HG03045 (cell line): Measurements from ENCODE around the gene UBE2F.

ENCODE experiments used
- ATAC-seq: cut with Tn5 transposase; IDR thresholded peaks from one replicate; pipeline ENCODE4 v1.9.1; 2021; ENCODE audit warnings: mild to moderate bottlenecking, moderate library complexity; ENCODE audit not compliant: unreplicated experiment

UBE2F gene

GRCh38 chr2:238069021-238069709 is 102.4 kb downstream of the UBE2F start:
- no peak for ATAC-seq

GRCh38 chr2:238069877-238070276 is 103.1 kb downstream of the UBE2F start:
- no peak for ATAC-seq

- ATAC-seq = no peak
These were observed 108.6 kb downstream of the UBE2F start for GRCh38 chr2:238075397-238075796.

- ATAC-seq = no peak
These were observed 110.5 kb downstream of the UBE2F start for GRCh38 chr2:238077292-238077691.

- ATAC-seq = no peak
These were observed 113.1 kb downstream of the UBE2F start for GRCh38 chr2:238079874-238080327.

- ATAC-seq = no peak
These were observed 113.7 kb downstream of the UBE2F start for GRCh38 chr2:238080518-238080917.

- no peak for ATAC-seq
These were observed 114.3 kb downstream of the UBE2F start for GRCh38 chr2:238081150-238081549.

GRCh38 chr2:238081561-238081960 is 114.7 kb downstream of the UBE2F start:
- no peak for ATAC-seq

GRCh38 chr2:238082151-238082550 is 115.3 kb downstream of the UBE2F start:
- ATAC-seq = no peak

GRCh38 chr2:238082827-238083226 is 116.0 kb downstream of the UBE2F start:
- no peak for ATAC-seq

GRCh38 chr2:238083919-238084318 is 117.1 kb downstream of the UBE2F start:
- no peak for ATAC-seq

- ATAC-seq = no peak
These were observed 117.9 kb downstream of the UBE2F start for GRCh38 chr2:238084761-238085160.

GRCh38 chr2:238085899-238086298 is 119.1 kb downstream of the UBE2F start:
- no peak for ATAC-seq

GRCh38 chr2:238087211-238087610 is 120.4 kb downstream of the UBE2F start:
- ATAC-seq = no peak

GRCh38 chr2:238090887-238091286 is 124.1 kb downstream of the UBE2F start:
- ATAC-seq = no peak

- no peak for ATAC-seq
These were observed 124.7 kb downstream of the UBE2F start for GRCh38 chr2:238091436-238092060.
